ENCODE measurements around the gene DCTPP1.

DCTPP1 gene

GRCh38 chr16:30414159-30414558, 15.7 kb downstream of the DCTPP1 start:
- no peak overlapping the region for H3K4me3 ChIP-seq (ENCODE audit: low read depth, low read length)

DNA sequence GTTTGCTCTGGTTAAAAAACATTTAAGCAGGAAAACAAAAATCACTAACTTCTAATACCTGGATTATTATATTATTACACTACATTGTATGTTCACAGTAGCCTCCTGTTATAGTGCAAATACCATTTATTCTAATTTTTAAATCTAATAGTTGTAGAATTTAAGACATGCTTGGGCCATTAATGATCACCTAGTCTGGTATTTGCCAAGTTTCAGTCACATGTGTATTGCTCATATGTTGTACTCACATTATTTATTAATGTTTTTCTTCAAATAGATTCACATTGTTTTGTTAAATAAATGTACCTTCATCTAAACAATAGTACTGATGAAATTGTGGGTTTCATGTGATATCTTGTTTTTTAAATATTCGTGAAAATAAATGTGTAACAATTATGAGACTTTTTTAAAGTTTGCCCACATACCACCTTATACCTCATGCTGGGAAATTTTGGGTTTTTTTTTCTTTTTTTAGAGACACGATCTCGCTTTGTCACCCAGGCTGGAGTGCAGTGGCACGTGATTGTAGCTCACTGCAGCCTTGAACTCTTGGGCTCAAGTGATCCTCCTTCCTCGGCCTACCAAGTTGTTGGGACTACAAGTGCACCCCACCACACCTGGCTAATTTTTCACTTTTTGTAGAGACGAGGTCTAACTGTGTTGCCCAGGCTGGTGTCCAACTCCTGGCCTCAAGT, 16.6 kb downstream of the DCTPP1 start:
- no peak overlapping the region for H3K4me3 ChIP-seq (ENCODE audit: low read depth, low read length)

GRCh38 chr16:30409125-30410060, 20.4 kb downstream of the DCTPP1 start:
- no peak overlapping the region for H3K4me3 ChIP-seq (ENCODE audit: low read depth, low read length)

DNA sequence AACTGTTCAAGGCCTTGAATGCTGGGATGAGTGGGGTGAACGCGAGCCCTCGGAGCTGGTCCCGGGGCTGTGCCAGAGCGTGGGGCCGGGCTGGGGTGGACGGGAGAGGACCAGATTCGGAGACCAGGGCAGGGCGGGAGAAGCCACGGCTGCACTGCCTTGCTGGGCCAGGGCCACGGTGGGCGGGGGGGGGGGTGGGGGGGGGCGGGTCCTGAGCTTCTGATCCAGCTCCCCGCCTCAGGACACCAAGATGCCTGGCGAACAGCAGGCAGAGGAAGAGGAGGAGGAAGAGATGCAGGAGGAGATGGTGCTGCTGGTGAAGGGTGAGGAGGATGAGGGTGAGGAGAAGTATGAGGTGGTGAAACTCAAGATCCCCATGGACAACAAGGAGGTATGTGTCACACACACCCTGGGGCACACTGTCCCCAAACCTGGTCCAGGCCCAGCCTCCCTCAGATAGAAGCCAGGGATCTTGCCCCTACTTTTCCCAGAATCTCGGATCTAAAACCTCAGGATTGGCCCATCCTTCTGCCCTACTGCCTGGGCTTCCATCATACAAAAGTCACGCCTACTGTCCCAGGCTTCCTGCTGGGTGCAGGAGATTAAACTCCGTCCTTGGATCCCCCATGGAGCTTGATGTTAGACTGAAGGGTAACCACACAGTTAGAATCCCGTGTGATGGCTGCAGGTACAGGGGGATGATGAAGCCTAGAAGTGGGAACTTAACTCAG, 21.9 kb downstream of the DCTPP1 start:
- H3K4me3 ChIP-seq (ENCODE audit: low read depth, low read length), result peak overlapping the region; percentile 66

- H3K4me3 ChIP-seq (ENCODE audit: low read depth, low read length), result peak within 1 kb of the TSS; percentile 66
Measured at GRCh38 chr16:30407102-30407803, 22.6 kb downstream of the DCTPP1 start, which contains the start of gene ZNF771. Gene ZNF771 (plus strand): TSS chr16:30407606. CDS start chr16:30408054, 448 bp downstream.

GRCh38 chr16:30406795-30407101, 23.1 kb downstream of the DCTPP1 start:
- H3K4me3 ChIP-seq (ENCODE audit: low read depth, low read length), result peak overlapping the region; percentile 66

DNA sequence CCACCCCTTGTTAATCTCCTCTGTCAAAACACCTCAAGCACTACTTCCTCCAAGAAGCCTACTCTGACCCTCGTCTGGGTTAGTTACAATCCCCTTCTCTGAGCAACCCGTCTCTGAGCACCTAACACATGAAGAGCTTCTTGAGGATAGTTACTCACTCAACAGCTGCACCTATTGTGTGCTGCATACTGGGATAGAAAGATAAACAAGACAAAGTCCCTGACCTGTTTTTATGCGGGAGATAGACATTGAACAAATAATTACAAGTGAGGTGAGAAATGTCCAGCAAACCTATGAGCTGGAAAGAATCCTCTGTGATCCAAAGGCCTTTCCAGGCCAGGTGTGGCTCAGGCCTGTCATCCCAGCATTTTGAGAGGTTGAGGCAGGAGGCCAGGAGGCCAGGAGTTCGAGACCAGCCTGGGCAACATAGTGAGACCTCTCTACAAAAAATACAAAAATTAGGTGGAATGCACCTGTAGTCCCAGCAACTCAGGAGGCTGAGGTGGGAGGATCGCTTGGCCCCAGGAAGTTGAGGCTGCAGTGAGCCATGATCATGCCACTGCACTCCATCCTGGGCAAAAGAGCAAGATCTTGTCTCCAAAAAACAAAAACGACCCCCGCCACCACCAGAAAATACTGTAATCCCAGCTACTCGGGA, 27.9 kb downstream of the DCTPP1 start:
- no peak overlapping the region for H3K4me3 ChIP-seq (ENCODE audit: low read depth, low read length)

- H3K4me3 ChIP-seq (ENCODE audit: low read depth, low read length), result peak overlapping the region; percentile 47
Measured at GRCh38 chr16:30399435-30400186, 30.2 kb downstream of the DCTPP1 start.

- H3K4me3 ChIP-seq (ENCODE audit: low read depth, low read length), result no peak overlapping the region
Measured at GRCh38 chr16:30398661-30399434, 31.0 kb downstream of the DCTPP1 start.

- no peak overlapping the region for H3K4me3 ChIP-seq (ENCODE audit: low read depth, low read length)
Measured at GRCh38 chr16:30397776-30398660, 31.8 kb downstream of the DCTPP1 start.

- H3K4me3 ChIP-seq (ENCODE audit: low read depth, low read length), result no peak overlapping the region
Measured at GRCh38 chr16:30397056-30397455, 32.8 kb downstream of the DCTPP1 start.

DNA sequence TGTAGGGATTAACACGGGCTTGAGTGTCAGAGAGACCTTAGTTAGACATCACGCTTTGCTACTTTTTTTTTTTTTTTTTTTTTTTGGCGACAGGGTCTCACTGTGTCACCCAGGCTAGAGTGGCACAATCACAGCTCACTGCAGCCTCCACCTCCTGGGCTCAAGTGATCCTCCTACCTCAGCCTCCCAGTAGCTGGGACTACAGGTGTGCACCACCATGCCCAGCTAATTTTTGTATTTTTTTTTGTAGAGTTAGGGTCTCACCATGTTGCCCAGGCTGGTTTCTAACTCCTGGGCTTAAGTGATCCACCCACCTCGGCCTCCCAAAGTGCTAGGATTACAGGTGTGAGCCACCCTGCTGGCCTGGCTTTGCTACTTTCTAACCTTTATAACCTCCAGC, 33.2 kb downstream of the DCTPP1 start:
- H3K4me3 ChIP-seq (ENCODE audit: low read depth, low read length), result peak overlapping the region; percentile 86

- H3K4me3 ChIP-seq (ENCODE audit: low read depth, low read length), result peak overlapping the region; percentile 86
Measured at GRCh38 chr16:30395992-30396585, 33.7 kb downstream of the DCTPP1 start.

- H3K4me3 ChIP-seq (ENCODE audit: low read depth, low read length), result peak within 1 kb of the TSS; percentile 86
Measured at GRCh38 chr16:30395155-30395991, 34.5 kb downstream of the DCTPP1 start, which contains the start of gene ZNF48. Gene ZNF48 (plus strand): TSS chr16:30395420. CDS start chr16:30395795, 375 bp downstream.

DNA sequence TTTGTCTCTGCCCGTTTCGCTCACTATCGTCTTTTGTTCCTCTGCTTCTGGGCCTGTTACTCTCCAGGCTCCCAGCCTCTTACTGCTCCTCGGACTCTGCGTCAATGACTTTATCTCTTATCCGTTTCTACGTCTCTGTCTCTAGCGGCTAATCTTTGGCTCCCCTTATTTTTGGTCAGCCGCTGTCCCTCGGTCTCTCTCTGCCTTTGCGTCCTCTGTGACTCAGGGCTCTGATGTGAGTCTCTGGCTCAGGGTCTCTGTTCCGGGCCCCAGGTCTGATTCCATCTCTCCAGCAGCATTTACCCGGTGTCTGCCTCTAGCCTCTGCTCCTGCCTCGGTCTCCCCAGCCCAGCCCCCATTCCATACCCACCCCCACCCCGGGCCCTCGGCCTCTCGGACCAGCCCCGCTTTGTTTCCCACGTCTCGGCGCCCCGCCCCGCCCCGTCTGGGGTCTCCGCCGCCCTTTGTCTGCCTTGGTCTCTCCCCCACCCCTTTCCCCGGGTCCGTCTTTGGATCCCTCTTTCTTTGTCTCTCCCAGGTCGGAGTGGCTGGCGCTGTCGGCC, 35.2 kb downstream of the DCTPP1 start:
- H3K4me3 ChIP-seq (ENCODE audit: low read depth, low read length), result peak overlapping the region; percentile 86

GRCh38 chr16:30383521-30383920, 46.3 kb downstream of the DCTPP1 start:
- H3K4me3 ChIP-seq (ENCODE audit: low read depth, low read length), result no peak overlapping the region
